Measurements from ENCODE around the gene PPP2R3A. TPM values are rescaled to one million over a fixed set of nuclear protein-coding genes. Genes with fewer than 3 reads are reported as not detected.
"Not testable (repeated sequence)": the region's sequence is repeated elsewhere in the genome, so short reads cannot be mapped to it uniquely, and the experiment has no call there.

The PPP2R3A gene
- total and polyA plus RNA-seq, 9 of the 15 experiments (the other 6 are each of a cell fraction or from before 2014, with no cell fraction given), result 0.10 to 0.50 (median 0.24) TPM

GRCh38 chr3:135937766-135938165 is 27.8 kb upstream of the PPP2R3A start:
- H4K20me1 ChIP-seq (replicated peaks; ENCODE audit: control insufficient read depth, insufficient read depth, low read length); H3K4me1 ChIP-seq (replicated peaks in 1 of 2; ENCODE audit: control insufficient read depth in 2 of 2, insufficient read depth in 2 of 2, low read length in 2 of 2); H3K4me2 ChIP-seq (ENCODE audit: insufficient read depth, low read length); H3K4me3 ChIP-seq; H3K79me2 ChIP-seq (ENCODE audit: control insufficient read depth, insufficient read depth, low read length); H3K27ac ChIP-seq (ENCODE audit: extremely low read depth, low read depth, low read length); H3K27me3 ChIP-seq (ENCODE audit: control insufficient read depth in 2 of 2, insufficient read depth in 2 of 2, low read length in 2 of 2); H3K9me3 ChIP-seq (replicated peaks; ENCODE audit: control insufficient read depth, insufficient read depth, low read depth, low read length); FAIRE-seq; intact Hi-C loops (cut with micrococcal nuclease); H3K36me3 ChIP-seq (ENCODE audit: control insufficient read depth, insufficient read depth, low read length); H3K9me1 ChIP-seq (ENCODE audit: control insufficient read depth, insufficient read depth, low read length); CTCF ChIA-PET (ENCODE audit: low intra/inter-chr PET ratio); BruUV-seq (replicated peaks); H2AFZ ChIP-seq (ENCODE audit: low read depth, low read length); in situ Hi-C loops (cut with MboI); ATAC-seq; H3K9ac ChIP-seq (ENCODE audit: insufficient read depth in 1 of 2, low read depth in 2 of 2, low read length in 2 of 2); DNase-seq (ENCODE audit: extremely low read depth in 1 of 4, low spot score in 3 of 4); POLR2A ChIA-PET: not testable (repeated sequence)
- WGBS (ENCODE audit: insufficient coverage, low coverage, missing lambda C conversion rate), result 0% methylated on average over 1 of the region's 1 CpG

GRCh38 chr3:135944831-135945230 is 20.7 kb upstream of the PPP2R3A start:
- BruUV-seq (replicated peaks), result no TSS peak
- no peaks in the 10 kb centered on the region for H3K27me3 ChIP-seq (ENCODE audit: control insufficient read depth in 2 of 2, insufficient read depth in 2 of 2, low read length in 2 of 2)
- H3K9me1 ChIP-seq (ENCODE audit: control insufficient read depth, insufficient read depth, low read length), result no peaks in the 10 kb centered on the region
- FAIRE-seq, result no peak
- 7% methylated on average over 2 of the region's 2 CpGs for WGBS (ENCODE audit: insufficient coverage, low coverage, missing lambda C conversion rate)
- in situ Hi-C loops (cut with MboI) (no loop called here), intact Hi-C loops (cut with micrococcal nuclease) (no loop called here)
- no peaks in the 10 kb centered on the region for H3K9me3 ChIP-seq (replicated peaks; ENCODE audit: control insufficient read depth, insufficient read depth, low read depth, low read length)
- TF ChIP-seq ZNF143 (CRISPR knock-in tag; IDR thresholded peaks at IDR 0.05) (no peak), ZNF695 (CRISPR knock-in tag; IDR thresholded peaks at IDR 0.05) (no peak), MYBL2 (IDR thresholded peaks at IDR 0.05; ENCODE audit: low read depth) (no peak), MYBL2 (CRISPR knock-in tag; IDR thresholded peaks at IDR 0.05; ENCODE audit: borderline replicate concordance) (no peak), ARID1B (IDR thresholded peaks at IDR 0.05) (no peak), NR4A1 (CRISPR knock-in tag; IDR thresholded peaks at IDR 0.05) (no peak), NR4A1 (tag; IDR thresholded peaks at IDR 0.05) (no peak), ZNF76 (CRISPR knock-in tag; IDR thresholded peaks at IDR 0.05; ENCODE audit: borderline replicate concordance) (no peak), TAF1 (IDR thresholded peaks at IDR 0.05; ENCODE audit: control insufficient read depth, extremely low read depth, insufficient read depth, low read length, severe bottlenecking) (no peak), PRPF4 (IDR thresholded peaks at IDR 0.05; ENCODE audit: insufficient read depth, low read depth, low read length, poor library complexity, severe bottlenecking) (no peak), NFIX (CRISPR knock-in tag; IDR thresholded peaks at IDR 0.05; ENCODE audit: low read depth) (no peak)
- ChIA-PET CTCF (ENCODE audit: low intra/inter-chr PET ratio) (no interaction called here), POLR2A (no interaction called here)
- no peak overlapping the region for H3K27ac ChIP-seq (ENCODE audit: extremely low read depth, low read depth, low read length)
- H3K79me2 ChIP-seq (ENCODE audit: control insufficient read depth, insufficient read depth, low read length), result no peaks in the 10 kb centered on the region
- H3K4me1 ChIP-seq (replicated peaks in 1 of 2; ENCODE audit: control insufficient read depth in 2 of 2, insufficient read depth in 2 of 2, low read length in 2 of 2), result no peaks in the 10 kb centered on the region
- ATAC-seq, result no peak
- no peak overlapping the region for H3K9ac ChIP-seq (ENCODE audit: insufficient read depth in 1 of 2, low read depth in 2 of 2, low read length in 2 of 2)
- no peak overlapping the region for H2AFZ ChIP-seq (ENCODE audit: low read depth, low read length)
- no peak for DNase-seq (ENCODE audit: extremely low read depth in 1 of 4, low spot score in 3 of 4)
- H4K20me1 ChIP-seq (replicated peaks; ENCODE audit: control insufficient read depth, insufficient read depth, low read length), result no peaks in the 10 kb centered on the region
- no peak overlapping the region for H3K4me3 ChIP-seq
- no peaks in the 10 kb centered on the region for H3K36me3 ChIP-seq (ENCODE audit: control insufficient read depth, insufficient read depth, low read length)
- no peak overlapping the region for H3K4me2 ChIP-seq (ENCODE audit: insufficient read depth, low read length)

Data from K562 (cell line).